WI38 (cell line): Measurements from ENCODE around the gene PSMA1.

Experiments used
- H3K4me3 ChIP-seq: 2 replicates; pipeline ENCODE4 v1.5.1; 2011; ENCODE audit warnings: low read depth, mild to moderate bottlenecking, control low read depth, low read length
- TF ChIP-seq, protein P1 (sequence below): IDR thresholded peaks from 2 replicates; pipeline ENCODE4 v1.5.1; 2012; ENCODE audit warnings: low read depth, mild to moderate bottlenecking, control low read depth, low read length

Gene PSMA1

GRCh38 chr11:14506532-14506931 lies 13.7 kb downstream of the PSMA1 start:
- TF ChIP-seq, protein P1, sequence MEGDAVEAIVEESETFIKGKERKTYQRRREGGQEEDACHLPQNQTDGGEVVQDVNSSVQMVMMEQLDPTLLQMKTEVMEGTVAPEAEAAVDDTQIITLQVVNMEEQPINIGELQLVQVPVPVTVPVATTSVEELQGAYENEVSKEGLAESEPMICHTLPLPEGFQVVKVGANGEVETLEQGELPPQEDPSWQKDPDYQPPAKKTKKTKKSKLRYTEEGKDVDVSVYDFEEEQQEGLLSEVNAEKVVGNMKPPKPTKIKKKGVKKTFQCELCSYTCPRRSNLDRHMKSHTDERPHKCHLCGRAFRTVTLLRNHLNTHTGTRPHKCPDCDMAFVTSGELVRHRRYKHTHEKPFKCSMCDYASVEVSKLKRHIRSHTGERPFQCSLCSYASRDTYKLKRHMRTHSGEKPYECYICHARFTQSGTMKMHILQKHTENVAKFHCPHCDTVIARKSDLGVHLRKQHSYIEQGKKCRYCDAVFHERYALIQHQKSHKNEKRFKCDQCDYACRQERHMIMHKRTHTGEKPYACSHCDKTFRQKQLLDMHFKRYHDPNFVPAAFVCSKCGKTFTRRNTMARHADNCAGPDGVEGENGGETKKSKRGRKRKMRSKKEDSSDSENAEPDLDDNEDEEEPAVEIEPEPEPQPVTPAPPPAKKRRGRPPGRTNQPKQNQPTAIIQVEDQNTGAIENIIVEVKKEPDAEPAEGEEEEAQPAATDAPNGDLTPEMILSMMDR: no peak
- H3K4me3 ChIP-seq: no peak overlapping the region

DNA sequence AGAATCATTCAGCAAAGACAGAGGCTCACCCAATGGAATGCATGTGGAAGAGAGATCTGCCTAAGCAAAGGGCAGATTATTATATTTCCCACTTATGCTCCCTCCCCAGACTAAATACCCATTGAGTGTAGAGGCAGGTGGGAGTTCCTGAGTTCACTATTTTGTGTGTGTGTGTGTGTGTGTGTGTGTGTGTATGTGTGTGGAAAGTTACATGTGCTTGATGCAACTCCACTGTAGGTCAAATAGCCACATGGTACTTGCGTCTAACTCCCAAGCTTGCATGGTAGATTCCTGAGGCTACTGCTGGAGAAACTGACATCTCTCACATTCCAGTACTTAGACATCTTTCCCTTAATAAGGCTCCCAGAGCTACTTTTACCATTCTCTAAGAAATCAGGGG lies 17.2 kb downstream of the PSMA1 start:
- no peak overlapping the region for H3K4me3 ChIP-seq
- TF ChIP-seq, protein P1: no peak

- TF ChIP-seq, protein P1: no peak
- H3K4me3 ChIP-seq: no peak overlapping the region
Measured at GRCh38 chr11:14502039-14502438, 18.1 kb downstream of the PSMA1 start.

GRCh38 chr11:14500181-14500651 lies 20.0 kb downstream of the PSMA1 start:
- TF ChIP-seq, protein P1: no peak
- H3K4me3 ChIP-seq: peak overlapping the region; percentile 94

GRCh38 chr11:14499560-14500180 lies 20.5 kb downstream of the PSMA1 start, which contains the start of gene COPB1:
Gene COPB1 (minus strand): TSS chr11:14499811. CDS start chr11:14498928, 883 bp downstream.
- TF ChIP-seq, protein P1: no peak
- H3K4me3 ChIP-seq: peak within 1 kb of the TSS; percentile 94

- TF ChIP-seq, protein P1: no peak
- H3K4me3 ChIP-seq: peak overlapping the region; percentile 94
Measured at GRCh38 chr11:14499178-14499559, 21.0 kb downstream of the PSMA1 start.

GRCh38 chr11:14480716-14481115 lies 39.5 kb downstream of the PSMA1 start:
- no peak overlapping the region for H3K4me3 ChIP-seq
- TF ChIP-seq, protein P1: no peak
